GM23338 (cell line): ENCODE results near the gene HAS3. TPM values are rescaled to one million over a fixed set of nuclear protein-coding genes. Genes with fewer than 3 reads are reported as not detected.

Experiments
- ATAC-seq: fragments of 200-7000 bp; cut with Tn5 transposase; 3 replicates; pipeline ENCODE4 v1.9.1; 2020
- DNase-seq: peaks from one replicate; pipeline ENCODE4 v3.0.0-alpha.2; 2015; ENCODE audit warnings: low spot score
- H2AFZ ChIP-seq: fragments of 200-600 bp; sonication (generic); 2 replicates; pipeline ENCODE4 v1.8.0; 2016; ENCODE audit warnings: antibody characterized with exemption, mild to moderate bottlenecking, moderate library complexity
- H3F3A ChIP-seq: fragments of 200-600 bp; sonication (generic); replicated peaks from 2 replicates; pipeline ENCODE4 v1.8.0; 2017; ENCODE audit warnings: antibody characterized with exemption, mixed run types, low read depth
- H3K27ac ChIP-seq: fragments of 200-600 bp; sonication (generic); 2 replicates; pipeline ENCODE4 v1.6.1; 2016; ENCODE audit warnings: low read depth
- H3K27me3 ChIP-seq: fragments of 200-600 bp; sonication (generic); 2 replicates; pipeline ENCODE4 v1.8.0; 2016; ENCODE audit warnings: mild to moderate bottlenecking, mixed run types, moderate library complexity; ENCODE audit not compliant: insufficient read depth
- H3K36me3 ChIP-seq: fragments of 200-600 bp; sonication (generic); 2 replicates; pipeline ENCODE4 v1.8.0; 2016; ENCODE audit warnings: mild to moderate bottlenecking; ENCODE audit not compliant: insufficient read depth
- H3K4me1 ChIP-seq: fragments of 200-600 bp; sonication (generic); 2 replicates; pipeline ENCODE4 v1.8.0; 2016; ENCODE audit warnings: mild to moderate bottlenecking, moderate library complexity; ENCODE audit not compliant: insufficient read depth
- H3K4me2 ChIP-seq: fragments of 200-600 bp; sonication (generic); 2 replicates; pipeline ENCODE4 v1.7.1; 2017; ENCODE audit warnings: mixed run types
- H3K4me3 ChIP-seq: fragments of 200-600 bp; sonication (generic); 2 replicates; pipeline ENCODE4 v1.6.1; 2016; ENCODE audit warnings: mixed run types
- H3K79me2 ChIP-seq: fragments of 200-600 bp; sonication (generic); replicated peaks from 2 replicates; pipeline ENCODE4 v1.8.0; 2017; ENCODE audit warnings: mild to moderate bottlenecking; ENCODE audit not compliant: insufficient read depth
- H3K9me2 ChIP-seq: fragments of 200-600 bp; sonication (generic); 2 replicates; pipeline ENCODE4 v1.8.0; 2017; ENCODE audit not compliant: insufficient read depth
- H4K20me1 ChIP-seq: fragments of 200-600 bp; sonication (generic); replicated peaks from 2 replicates; pipeline ENCODE4 v1.8.0; 2017; ENCODE audit warnings: mild to moderate bottlenecking; ENCODE audit not compliant: insufficient read depth
- H3K27ac Mint-ChIP-seq: 2 replicates; pipeline ENCODE4 v1.8.0; 2020; ENCODE audit warnings: inconsistent platforms, mild to moderate bottlenecking, moderate library complexity, mixed read lengths
- H3K27me3 Mint-ChIP-seq: 3 replicates; pipeline ENCODE4 v1.8.0; 2022; ENCODE audit warnings: low read depth, mild to moderate bottlenecking, moderate library complexity, mixed read lengths, inconsistent platforms; ENCODE audit not compliant: insufficient read depth, poor library complexity
- H3K36me3 Mint-ChIP-seq: 3 replicates; pipeline ENCODE4 v1.8.0; 2021; ENCODE audit warnings: low read depth, mild to moderate bottlenecking, inconsistent platforms, moderate library complexity, mixed read lengths
- H3K4me1 Mint-ChIP-seq: 3 replicates; pipeline ENCODE4 v1.8.0; 2020; ENCODE audit warnings: mild to moderate bottlenecking, inconsistent platforms, mixed read lengths
- H3K4me3 Mint-ChIP-seq: 3 replicates; pipeline ENCODE4 v1.8.0; 2021; ENCODE audit warnings: moderate library complexity, mild to moderate bottlenecking, inconsistent platforms, mixed read lengths
- H3K9me3 Mint-ChIP-seq: 3 replicates; pipeline ENCODE4 v1.8.0; 2020; ENCODE audit warnings: moderate library complexity, mild to moderate bottlenecking, inconsistent platforms, mixed read lengths
- CTCF ChIP-seq, 2 experiments: fragments of 200-600 bp in 1 of 2; sonication (generic) in 1 of 2; conservative IDR thresholded peaks; 2 replicates each; pipeline versions ENCODE4 v1.5.1 to v1.6.1; 2016 to 2017; ENCODE audit warnings: antibody characterized with exemption in 2 of 2, low read depth in 2 of 2, mild to moderate bottlenecking in 2 of 2, moderate library complexity in 1 of 2
- EZH2 ChIP-seq: fragments of 200-600 bp; sonication (generic); IDR thresholded peaks from one replicate; pipeline ENCODE4 v1.8.0; 2017; ENCODE audit warnings: antibody characterized with exemption, mild to moderate bottlenecking, low read depth; ENCODE audit not compliant: unreplicated experiment
- JUNB ChIP-seq: IDR thresholded peaks from one replicate; pipeline ENCODE4 v1.6.1; 2016; ENCODE audit warnings: antibody characterized with exemption; ENCODE audit not compliant: unreplicated experiment
- POLR2AphosphoS5 ChIP-seq: IDR thresholded peaks from 2 replicates; pipeline ENCODE4 v1.6.1; 2016; ENCODE audit warnings: antibody characterized with exemption, low read depth
- REST ChIP-seq: IDR thresholded peaks from one replicate; pipeline ENCODE4 v1.6.1; 2018; ENCODE audit warnings: antibody characterized with exemption; ENCODE audit not compliant: unreplicated experiment
- STAT1 ChIP-seq: IDR thresholded peaks from one replicate; pipeline ENCODE4 v1.6.1; 2016; ENCODE audit warnings: antibody characterized with exemption; ENCODE audit not compliant: unreplicated experiment
- ZNF462 ChIP-seq: fragments of 250-450 bp; sonication (Bioruptor Pico); IDR thresholded peaks from 2 replicates; pipeline ENCODE4 v1.5.0; 2020; ENCODE audit warnings: mild to moderate bottlenecking, moderate library complexity
- polyA plus RNA-seq: library from polyadenylated mRNA; unstranded; fragments of >200 nt; fragmentation: Nextera tagmentation; extraction: Ambion mirVana; gene quantifications from 2 replicates; pipeline ENCODE4 v1.2.1, GENCODE V29; 2016
- total RNA-seq: library from RNA; depleted of rRNA; stranded (reverse); fragments of >200 nt; shearing (Covaris generic); gene quantifications from 2 replicates; pipeline ENCODE4 v1.2.3, GENCODE V29; 2014

The HAS3 gene
- total and polyA plus RNA-seq, 2 experiments from 2014 or later, result 7.3 to 54.9 TPM

- H2AFZ ChIP-seq, result no peak overlapping the region
- peaks cover 42% of the 10 kb centered on the region for H3K4me1 Mint-ChIP-seq
- peaks cover 56% of the 10 kb centered on the region; the same call in 1 of the 2 replicates for H3F3A ChIP-seq
- no peak overlapping the region for H3K27ac ChIP-seq
- no peak overlapping the region for H3K4me3 ChIP-seq
- H3K4me2 ChIP-seq, result no peak overlapping the region
- peaks cover under 1% of the 10 kb centered on the region for H4K20me1 ChIP-seq
- no peak for TF ChIP-seq EZH2
- no peak for TF ChIP-seq JUNB
- TF ChIP-seq REST, result no peak
- TF ChIP-seq ZNF462, result no peak
- TF ChIP-seq POLR2AphosphoS5, result no peak
- TF ChIP-seq STAT1, result no peak
- TF ChIP-seq CTCF (conservative IDR thresholded peaks at IDR 0.05; ENCODE audit: low read depth in 2 of 2), result no peak
- peaks cover 72% of the 10 kb centered on the region for H3K36me3 Mint-ChIP-seq
- H3K4me3 Mint-ChIP-seq, result peak overlapping the region; percentile 30; the same call in 2 of the 3 replicates
- H3K79me2 ChIP-seq, result peaks cover 51% of the 10 kb centered on the region
- H3K27ac Mint-ChIP-seq, result peak overlapping the region; percentile 80
- peaks cover 23% of the 10 kb centered on the region for H3K4me1 ChIP-seq
- H3K27me3 ChIP-seq, result no peaks in the 10 kb centered on the region
- ATAC-seq, result no peak
- no peaks in the 10 kb centered on the region for H3K9me3 Mint-ChIP-seq
- H3K27me3 Mint-ChIP-seq, result peaks cover 28% of the 10 kb centered on the region
- peaks cover 49% of the 10 kb centered on the region for H3K36me3 ChIP-seq
- H3K9me2 ChIP-seq, result no peaks in the 10 kb centered on the region
- DNase-seq, result no peak
These were observed 5.0 kb downstream of the HAS3 start for GRCh38 chr16:69110406-69110805.
